Tibial nerve (tissue), 4 donors: ENCODE results near the gene POLA1. TPM values are rescaled to one million over a fixed set of nuclear protein-coding genes. Genes with fewer than 3 reads are reported as not detected.

Source experiments
- DNase-seq, 2 donors: peaks; one replicate each; pipeline ENCODE4 v3.0.0-alpha.2; 2019; ENCODE audit warnings: low spot score in 2 of 2
- H3K27ac ChIP-seq, 4 donors: fragments of 200-600 bp; sonication (generic) in 3 of 4; one replicate each; pipeline ENCODE4 v1.5.1; 2017 to 2019; ENCODE audit warnings: mild to moderate bottlenecking in 1 of 4
- H3K27me3 ChIP-seq, 2 donors: fragments of 200-600 bp; sonication (generic) in 1 of 2; one replicate each; pipeline versions ENCODE4 v1.5.1 to v1.6.0; 2017 to 2019
- H3K36me3 ChIP-seq, 3 donors: fragments of 200-600 bp; sonication (generic); one replicate each; pipeline ENCODE4 v1.5.1; 2018 to 2019
- H3K4me1 ChIP-seq, 4 donors: fragments of 200-600 bp; sonication (generic) in 3 of 4; one replicate each; pipeline ENCODE4 v1.5.1; 2017 to 2019
- H3K4me3 ChIP-seq, 4 donors: fragments of 200-600 bp; sonication (generic) in 3 of 4; one replicate each; pipeline ENCODE4 v1.5.1; 2017 to 2019; ENCODE audit warnings: mild to moderate bottlenecking in 1 of 4, moderate library complexity in 1 of 4
- H3K9me3 ChIP-seq, 4 donors: fragments of 200-600 bp; sonication (generic) in 3 of 4; one replicate each; pipeline ENCODE4 v1.5.1; 2017 to 2019
- EP300 ChIP-seq, 2 donors: sonication (generic); formaldehyde crosslinking; IDR thresholded peaks; one replicate each; pipeline ENCODE4 v1.6.1; 2017; ENCODE audit warnings: antibody characterized with exemption in 2 of 2, mild to moderate bottlenecking in 1 of 2
- POLR2A ChIP-seq, 2 donors: fragments of 450-650 bp; IDR thresholded peaks; one replicate each; pipeline ENCODE4 v1.6.1; 2017; ENCODE audit warnings: antibody characterized with exemption in 2 of 2, mild to moderate bottlenecking in 2 of 2, moderate library complexity in 2 of 2
- WGBS, 2 donors: methylation state at CpG; one replicate each; pipeline ENCODE4 v1.1.5; 2018; 5-methylcytosine and 5-hydroxymethylcytosine counted together
- total RNA-seq, 4 donors: library from RNA; depleted of rRNA; stranded (reverse); fragments of >200 nt; gene quantifications; one replicate each; pipeline ENCODE4 v1.1.0, GENCODE V29; 2016
- TF ChIP-seq, protein P1 (sequence below), 5 experiments: fragments of 200-600 bp in 3 of 5; fragments of 450-650 bp in 2 of 5; sonication (generic) in 3 of 5; IDR thresholded peaks; one replicate each; pipeline ENCODE4 v1.5.1; 2016 to 2019; ENCODE audit warnings: antibody characterized with exemption in 5 of 5, mild to moderate bottlenecking in 3 of 5, moderate library complexity in 2 of 5

Gene POLA1
- total RNA-seq, 4 donors from 2014 or later, result 8.6 to 27.8 (median 13.7) TPM

DNA sequence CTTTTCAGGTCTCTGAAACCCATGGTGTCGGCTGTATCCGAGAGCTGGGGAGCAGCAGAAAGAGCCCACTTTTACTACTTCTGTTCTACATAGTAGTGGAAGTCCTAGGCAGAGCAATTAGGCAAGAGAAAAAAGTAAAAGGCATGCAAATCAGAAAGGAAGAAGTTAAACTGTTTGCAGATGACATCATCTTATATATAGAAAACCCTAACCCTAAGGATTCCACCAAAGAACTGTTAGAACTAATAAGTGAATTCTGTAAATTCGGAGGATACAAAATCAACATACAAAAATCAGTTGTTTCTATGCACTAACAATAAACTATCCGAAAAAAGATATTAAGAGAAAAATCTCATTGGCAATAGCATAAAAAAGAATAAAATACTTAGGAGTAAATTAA lies 95.3 kb downstream of the POLA1 start:
- no peaks in the 10 kb centered on the region for H3K4me1 ChIP-seq
- H3K27me3 ChIP-seq, result no peaks in the 10 kb centered on the region
- H3K27ac ChIP-seq, result no peak overlapping the region
- H3K36me3 ChIP-seq, result peaks cover 0 to 4% (median 0%) of the 10 kb centered on the region in 3 donors
- no peak for DNase-seq
- H3K4me3 ChIP-seq, result no peak overlapping the region
- TF ChIP-seq EP300 (IDR thresholded peaks at IDR 0.05) (no peak), POLR2A (IDR thresholded peaks at IDR 0.05) (no peak)
- TF ChIP-seq, protein P1, sequence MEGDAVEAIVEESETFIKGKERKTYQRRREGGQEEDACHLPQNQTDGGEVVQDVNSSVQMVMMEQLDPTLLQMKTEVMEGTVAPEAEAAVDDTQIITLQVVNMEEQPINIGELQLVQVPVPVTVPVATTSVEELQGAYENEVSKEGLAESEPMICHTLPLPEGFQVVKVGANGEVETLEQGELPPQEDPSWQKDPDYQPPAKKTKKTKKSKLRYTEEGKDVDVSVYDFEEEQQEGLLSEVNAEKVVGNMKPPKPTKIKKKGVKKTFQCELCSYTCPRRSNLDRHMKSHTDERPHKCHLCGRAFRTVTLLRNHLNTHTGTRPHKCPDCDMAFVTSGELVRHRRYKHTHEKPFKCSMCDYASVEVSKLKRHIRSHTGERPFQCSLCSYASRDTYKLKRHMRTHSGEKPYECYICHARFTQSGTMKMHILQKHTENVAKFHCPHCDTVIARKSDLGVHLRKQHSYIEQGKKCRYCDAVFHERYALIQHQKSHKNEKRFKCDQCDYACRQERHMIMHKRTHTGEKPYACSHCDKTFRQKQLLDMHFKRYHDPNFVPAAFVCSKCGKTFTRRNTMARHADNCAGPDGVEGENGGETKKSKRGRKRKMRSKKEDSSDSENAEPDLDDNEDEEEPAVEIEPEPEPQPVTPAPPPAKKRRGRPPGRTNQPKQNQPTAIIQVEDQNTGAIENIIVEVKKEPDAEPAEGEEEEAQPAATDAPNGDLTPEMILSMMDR (IDR thresholded peaks at IDR 0.05), result no peak
- WGBS, 2 donors, result 80 to 85% methylated on average over 4 of the region's 4 CpGs
- no peaks in the 10 kb centered on the region for H3K9me3 ChIP-seq

- no peak for DNase-seq
- H3K4me1 ChIP-seq, result no peaks in the 10 kb centered on the region
- TF ChIP-seq, protein P1 (IDR thresholded peaks at IDR 0.05), result no peak
- TF ChIP-seq EP300 (IDR thresholded peaks at IDR 0.05) (no peak), POLR2A (IDR thresholded peaks at IDR 0.05) (no peak)
- H3K9me3 ChIP-seq, result no peaks in the 10 kb centered on the region
- no peak overlapping the region for H3K27ac ChIP-seq
- H3K36me3 ChIP-seq, result no peaks in the 10 kb centered on the region
- H3K4me3 ChIP-seq, result no peak overlapping the region
- no peaks in the 10 kb centered on the region for H3K27me3 ChIP-seq
- WGBS, 2 donors, result 29 to 31% methylated on average over 3 of the region's 3 CpGs
Measured at GRCh38 chrX:24790166-24790565, 96.4 kb downstream of the POLA1 start.

GRCh38 chrX:24796204-24796603 lies 102.5 kb downstream of the POLA1 start:
- Histone ChIP-seq H3K36me3 (no peaks in the 10 kb centered on the region), H3K4me3 (no peak overlapping the region), H3K27me3 (no peaks in the 10 kb centered on the region), H3K9me3 (no peaks in the 10 kb centered on the region), H3K27ac (no peak overlapping the region), H3K4me1 (no peaks in the 10 kb centered on the region)
- DNase-seq, result no peak
- TF ChIP-seq, protein P1 (IDR thresholded peaks at IDR 0.05), result no peak
- TF ChIP-seq EP300 (IDR thresholded peaks at IDR 0.05), result no peak
- no peak for TF ChIP-seq POLR2A (IDR thresholded peaks at IDR 0.05)

DNA sequence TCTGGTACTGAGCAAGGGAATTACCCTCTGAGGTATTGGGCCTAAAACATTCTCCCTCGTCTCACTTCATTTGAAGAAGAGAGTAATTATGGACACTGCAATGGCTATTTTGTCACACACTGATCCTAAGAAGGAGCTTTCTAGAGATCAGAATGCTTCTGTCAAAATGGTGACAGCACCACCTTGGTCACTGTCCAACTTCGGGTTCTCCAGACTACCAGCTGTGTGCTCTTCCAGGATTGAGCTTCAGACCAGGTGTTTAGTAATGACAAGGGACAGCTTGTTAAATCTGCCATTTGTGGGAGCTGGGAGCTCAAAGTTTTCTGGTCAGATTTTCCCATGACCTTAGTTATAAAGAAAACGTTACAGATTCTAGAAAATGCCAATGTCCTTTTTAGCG lies 105.4 kb downstream of the POLA1 start:
- TF ChIP-seq POLR2A (IDR thresholded peaks at IDR 0.05) (no peak), EP300 (IDR thresholded peaks at IDR 0.05) (no peak)
- TF ChIP-seq, protein P1 (IDR thresholded peaks at IDR 0.05), result no peak
- H3K27ac ChIP-seq, result no peak overlapping the region
- no peaks in the 10 kb centered on the region for H3K4me1 ChIP-seq
- WGBS, 2 donors, result 68 to 82% methylated on average over 4 of the region's 4 CpGs
- no peaks in the 10 kb centered on the region for H3K9me3 ChIP-seq
- H3K27me3 ChIP-seq, result no peaks in the 10 kb centered on the region
- DNase-seq, result no peak
- H3K4me3 ChIP-seq, result no peak overlapping the region
- H3K36me3 ChIP-seq, result no peaks in the 10 kb centered on the region

DNA sequence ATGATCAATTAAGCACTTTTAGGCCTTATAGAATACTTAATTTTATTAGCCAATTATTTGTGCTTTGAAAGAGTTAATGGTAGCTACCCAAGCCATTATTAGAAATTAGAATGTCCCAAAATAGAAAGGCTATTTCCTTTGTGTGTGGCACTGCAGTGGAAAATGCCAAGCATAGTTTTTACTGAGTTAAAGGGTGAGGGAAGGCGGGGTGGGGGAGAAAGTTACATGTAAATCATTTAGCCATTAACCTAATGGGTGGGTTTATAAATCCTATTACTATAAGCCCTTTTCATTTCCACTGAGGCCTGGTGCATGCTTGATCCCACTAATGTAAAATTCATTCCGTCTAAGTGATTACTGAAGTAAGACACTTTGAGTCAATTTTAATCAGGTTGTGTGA lies 105.8 kb downstream of the POLA1 start:
- no peak for TF ChIP-seq EP300 (IDR thresholded peaks at IDR 0.05)
- TF ChIP-seq, protein P1 (IDR thresholded peaks at IDR 0.05), result no peak
- WGBS, 2 donors, result 37 to 46% methylated on average over 2 of the region's 2 CpGs
- no peaks in the 10 kb centered on the region for H3K36me3 ChIP-seq
- no peaks in the 10 kb centered on the region for H3K4me1 ChIP-seq
- DNase-seq, result no peak
- H3K27me3 ChIP-seq, result no peaks in the 10 kb centered on the region
- no peak overlapping the region for H3K27ac ChIP-seq
- no peaks in the 10 kb centered on the region for H3K9me3 ChIP-seq
- H3K4me3 ChIP-seq, result no peak overlapping the region
